Gastrocnemius medialis (tissue), 4 donors: ENCODE results near the gene ZNF592. TPM values are rescaled to one million over a fixed set of nuclear protein-coding genes. Genes with fewer than 3 reads are reported as not detected.

Experiments
- ATAC-seq, 2 donors: fragments of 150-250 bp; one replicate each; pipeline ENCODE4 v1.9.1; 2016
- DNase-seq, 2 donors: peaks; one replicate each; pipeline ENCODE4 v3.0.0-alpha.2; 2019
- H3K27ac ChIP-seq, 4 donors: fragments of 200-600 bp; sonication (generic); 1 replicate in 1 of 4; 2 replicates in 3 of 4; pipeline ENCODE4 v1.5.1; 2016 to 2018; ENCODE audit warnings: mild to moderate bottlenecking in 2 of 4, moderate library complexity in 1 of 4
- H3K27me3 ChIP-seq, 3 donors: fragments of 200-600 bp; sonication (generic) in 2 of 3; 1 replicate in 1 of 3; 2 replicates in 2 of 3; pipeline versions ENCODE4 v1.5.1 to v1.6.0; 2016 to 2019; ENCODE audit warnings: mild to moderate bottlenecking in 1 of 3, moderate library complexity in 1 of 3
- H3K36me3 ChIP-seq, 2 donors: fragments of 200-600 bp; sonication (generic) in 1 of 2; one replicate each; pipeline ENCODE4 v1.5.1; 2017 to 2018
- H3K4me1 ChIP-seq, 2 donors: fragments of 200-600 bp; sonication (generic) in 1 of 2; one replicate each; pipeline ENCODE4 v1.5.1; 2016 to 2017; ENCODE audit warnings: mild to moderate bottlenecking in 2 of 2
- H3K4me3 ChIP-seq, 4 donors: fragments of 200-600 bp; sonication (generic) in 3 of 4; 1 replicate in 1 of 4; 2 replicates in 3 of 4; pipeline ENCODE4 v1.5.1; 2016 to 2019; ENCODE audit warnings: mild to moderate bottlenecking in 2 of 4
- H3K9me3 ChIP-seq, 3 donors: fragments of 200-600 bp; sonication (generic) in 2 of 3; 1 replicate in 1 of 3; 2 replicates in 2 of 3; pipeline ENCODE4 v1.5.1; 2016 to 2019
- CTCF ChIP-seq, 5 experiments: fragments of 450-650 bp in 3 of 5; fragments of 200-600 bp in 2 of 5; sonication (generic) in 2 of 5; IDR thresholded peaks in 4 of 5; conservative IDR thresholded peaks in 1 of 5; 1 replicate in 4 of 5; 2 replicates in 1 of 5; pipeline ENCODE4 v1.5.1; 2016 to 2019; ENCODE audit warnings: antibody characterized with exemption in 5 of 5, mild to moderate bottlenecking in 3 of 5, moderate library complexity in 3 of 5
- POLR2A ChIP-seq, 2 donors: fragments of 450-650 bp; IDR thresholded peaks; one replicate each; pipeline ENCODE4 v1.6.1; 2017; ENCODE audit warnings: antibody characterized with exemption in 2 of 2, mild to moderate bottlenecking in 2 of 2, moderate library complexity in 2 of 2
- in situ Hi-C, 4 donors: fragments of 200-750 bp; cut with MboI; loops; one replicate each; pipeline versions ENCODE4 v1.15.0 to v1.8.0; 2017; ENCODE audit warnings: low sequenced_read_pairs in 4 of 4
- intact Hi-C: fragments of 100-400 bp; cut with DNase I; formaldehyde crosslinking; loops from one replicate; pipeline ENCODE4 v1.15.1; 2023; ENCODE audit warnings: low total_unique reads
- total RNA-seq, 4 donors: library from RNA; depleted of rRNA; stranded (reverse); fragments of >200 nt; gene quantifications; one replicate each; pipeline versions ENCODE4 v1.1.0 to v1.2.3, GENCODE V29; 2016

ZNF592 gene
- total RNA-seq, 4 donors from 2014 or later, result 30.0 to 49.2 (median 33.8) TPM

DNA sequence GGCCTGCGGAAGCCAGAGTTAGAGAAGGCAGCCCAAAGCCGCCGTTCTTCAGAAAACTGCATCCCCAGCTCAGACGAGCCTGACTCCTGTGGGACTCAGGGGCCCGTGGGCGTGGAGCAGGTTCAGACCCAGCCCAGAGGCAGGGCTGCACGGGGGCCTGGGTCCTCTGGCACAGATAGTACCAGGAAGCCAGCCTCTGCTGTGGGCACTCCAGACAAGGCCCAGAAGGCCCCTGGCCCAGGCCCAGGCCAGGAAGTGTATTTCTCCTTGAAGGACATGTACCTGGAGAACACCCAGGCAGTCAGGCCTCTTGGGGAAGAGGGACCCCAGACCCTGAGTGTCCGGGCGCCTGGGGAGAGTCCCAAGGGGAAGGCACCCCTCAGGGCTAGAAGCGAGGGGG, 91.9 kb downstream of the ZNF592 start:
- no peaks in the 10 kb centered on the region for H3K36me3 ChIP-seq
- DNase-seq (peak in 1 of 2 donors; percentile 68), ATAC-seq (peak in 1 of 2 donors; percentile 10)
- peaks cover 81% of the 10 kb centered on the region in 2 donors for H3K4me1 ChIP-seq
- in situ Hi-C loops (no loop called here), intact Hi-C loops (no loop called here)
- peak overlapping the region in 2 of 4 donors; percentile 9 to 52 for H3K4me3 ChIP-seq
- no peaks in the 10 kb centered on the region for H3K27me3 ChIP-seq
- no peak for TF ChIP-seq CTCF (IDR thresholded peaks at IDR 0.05 in 4 of 5, conservative IDR thresholded peaks at IDR 0.05 in 1 of 5)
- TF ChIP-seq POLR2A (IDR thresholded peaks at IDR 0.05), result no peak
- no peaks in the 10 kb centered on the region for H3K9me3 ChIP-seq
- peak overlapping the region; percentile 94 to 99 (median 96) for H3K27ac ChIP-seq

DNA sequence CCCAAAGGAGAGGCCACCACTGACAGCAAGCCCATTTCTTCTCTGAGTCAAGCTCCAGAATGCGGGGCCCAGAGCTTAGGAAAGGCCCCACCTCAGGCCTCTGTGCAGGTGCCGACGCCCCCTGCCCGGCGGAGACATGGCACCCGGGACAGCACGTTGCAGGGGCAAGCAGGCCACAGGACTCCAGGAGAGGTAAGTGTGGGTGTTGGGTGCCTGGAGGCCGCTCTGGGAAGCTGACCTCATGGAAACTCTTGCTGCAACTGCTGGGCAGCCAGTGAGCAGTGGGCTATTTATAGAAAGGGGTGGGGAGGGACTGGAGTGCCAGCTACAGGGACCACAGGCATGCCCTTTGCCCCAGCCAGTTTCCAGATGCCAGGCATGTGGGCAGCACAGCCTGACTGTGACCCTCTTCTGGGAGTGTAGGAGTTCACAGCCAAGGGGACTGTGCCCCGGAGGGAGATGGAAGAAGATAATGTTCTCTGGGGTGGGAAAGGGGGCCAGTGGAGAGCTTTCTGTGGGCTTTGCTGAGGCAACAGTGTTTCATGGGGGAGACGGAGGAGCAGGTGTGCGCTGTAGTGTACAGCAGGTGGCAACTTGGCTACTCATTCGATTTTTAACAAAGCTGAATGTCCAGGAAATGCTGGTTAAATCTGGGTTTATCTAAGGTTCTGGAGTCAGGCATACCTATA, 92.5 kb downstream of the ZNF592 start:
- peak in 1 of 5 experiments; percentile 24 for TF ChIP-seq CTCF (IDR thresholded peaks at IDR 0.05 in 4 of 5, conservative IDR thresholded peaks at IDR 0.05 in 1 of 5)
- TF ChIP-seq POLR2A (IDR thresholded peaks at IDR 0.05), result peak in 1 of 2 donors; percentile 90
- in situ Hi-C loops, result no loop called here

DNA sequence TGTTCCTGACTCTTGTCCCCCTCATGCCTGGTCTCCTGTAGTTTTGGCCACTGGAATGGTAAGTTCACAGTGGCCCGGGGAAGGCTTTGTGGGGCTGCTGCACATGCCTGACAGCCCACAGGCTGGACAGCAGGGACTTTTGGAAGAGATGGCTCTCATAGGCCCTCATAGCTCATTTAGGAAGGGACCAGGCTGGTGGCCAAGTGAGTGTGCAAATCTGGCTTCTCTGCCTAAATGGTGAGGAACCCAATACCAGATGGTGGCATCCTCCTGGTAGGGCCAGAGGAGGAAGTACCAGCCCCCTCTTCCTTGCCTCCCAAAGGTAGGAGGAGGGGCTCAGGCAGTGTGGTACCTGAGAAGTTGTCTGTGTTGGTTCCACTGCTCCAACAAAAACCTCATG, 94.4 kb downstream of the ZNF592 start:
- intact Hi-C loops, result loop anchor here (2.0 kb wide), 1 partner anchor 14 kb away; no protein-coding TSS in a partner anchor

More for the DNA sequence above, 92.5 kb downstream of the ZNF592 start:
- Histone ChIP-seq H3K27me3 (no peaks in the 10 kb centered on the region), H3K36me3 (no peaks in the 10 kb centered on the region), H3K4me1 (peaks cover 77 to 79% of the 10 kb centered on the region in 2 donors), H3K4me3 (peak overlapping the region in 3 of 4 donors; percentile 9 to 52 (median 27)), H3K9me3 (no peaks in the 10 kb centered on the region), H3K27ac (peak overlapping the region; percentile 94 to 99 (median 96))
- intact Hi-C loops, result no loop called here
- peak; percentile 94 to 98 for DNase-seq
- ATAC-seq, result peak; percentile 70 to 73

DNA sequence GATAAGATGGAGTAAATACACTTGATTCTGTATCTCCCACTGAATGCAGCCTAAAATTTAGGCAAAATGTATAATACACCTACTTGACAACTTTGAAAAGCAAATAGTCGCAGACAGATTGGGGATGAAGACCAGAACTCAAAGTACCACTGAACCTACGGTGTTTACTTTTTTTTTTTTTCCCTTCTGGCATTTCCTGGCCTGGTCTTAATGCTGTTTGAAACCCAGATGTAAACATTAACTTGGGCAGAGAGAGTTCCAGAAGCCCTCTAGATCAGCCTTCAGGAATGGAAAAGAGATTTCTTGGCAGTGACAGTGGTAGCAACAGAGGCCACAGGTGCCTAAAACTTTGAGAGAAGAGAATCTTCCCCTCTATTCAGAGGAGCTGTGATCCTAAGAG, 96.6 kb downstream of the ZNF592 start:
- in situ Hi-C loops, result loop anchor here in 1 of 4 donors (5.0 kb wide), 1 partner anchor 82 kb away; no protein-coding TSS in a partner anchor
- Histone ChIP-seq H3K27me3 (no peaks in the 10 kb centered on the region), H3K4me3 (no peak overlapping the region), H3K36me3 (peaks cover 0 to 18% of the 10 kb centered on the region in 2 donors), H3K9me3 (no peaks in the 10 kb centered on the region), H3K27ac (peak overlapping the region; percentile 94 to 99 (median 96)), H3K4me1 (peaks cover 42 to 55% of the 10 kb centered on the region in 2 donors)
- intact Hi-C loops, result loop anchor here (5.0 kb wide), 1 partner anchor 82 kb away; no protein-coding TSS in a partner anchor
- TF ChIP-seq CTCF (IDR thresholded peaks at IDR 0.05 in 4 of 5, conservative IDR thresholded peaks at IDR 0.05 in 1 of 5) (no peak), POLR2A (IDR thresholded peaks at IDR 0.05) (no peak)
- DNase-seq (no peak), ATAC-seq (no peak)

More for the DNA sequence above, 94.4 kb downstream of the ZNF592 start:
- peaks cover 0 to 17% of the 10 kb centered on the region in 2 donors for H3K36me3 ChIP-seq
- peak overlapping the region in 1 of 4 donors; percentile 52 for H3K4me3 ChIP-seq
- peaks cover 58 to 70% of the 10 kb centered on the region in 2 donors for H3K4me1 ChIP-seq
- in situ Hi-C loops, result no loop called here
- no peak for TF ChIP-seq POLR2A (IDR thresholded peaks at IDR 0.05)
- TF ChIP-seq CTCF (IDR thresholded peaks at IDR 0.05 in 4 of 5, conservative IDR thresholded peaks at IDR 0.05 in 1 of 5), result no peak
- no peaks in the 10 kb centered on the region for H3K27me3 ChIP-seq
- H3K27ac ChIP-seq, result peak overlapping the region; percentile 94 to 99 (median 96)
- H3K9me3 ChIP-seq, result no peaks in the 10 kb centered on the region
- no peak for DNase-seq
- no peak for ATAC-seq
